Pulmonary artery endothelial cell (primary cell): ENCODE results near the gene TCF21. TPM values are rescaled to one million over a fixed set of nuclear protein-coding genes. Genes with fewer than 3 reads are reported as not detected.

Experiments used
- DNase-seq: peaks from one replicate; pipeline ENCODE4 v3.0.0-alpha.2; 2011; ENCODE audit warnings: low read depth, low spot score
- total RNA-seq: library from RNA; depleted of rRNA; stranded (reverse); fragments of >200 nt; gene quantifications from 2 replicates; pipeline ENCODE4 v1.2.3, GENCODE V29; 2014

The TCF21 gene
- total RNA-seq, 1 donor from 2014 or later, result not detected

- no peak for DNase-seq
These were observed 867 bp downstream of the TCF21 start for GRCh38 chr6:133889557-133890403.

GRCh38 chr6:133890711-133891148 lies 1.8 kb downstream of the TCF21 start:
- DNase-seq, result no peak

- DNase-seq, result no peak
These were observed 2.4 kb downstream of the TCF21 start for GRCh38 chr6:133891149-133891926.

GRCh38 chr6:133891927-133892812 lies 3.3 kb downstream of the TCF21 start:
- no peak for DNase-seq

GRCh38 chr6:133892813-133893691 lies 4.1 kb downstream of the TCF21 start:
- DNase-seq, result no peak

GRCh38 chr6:133893946-133894345 lies 5.0 kb downstream of the TCF21 start:
- DNase-seq, result no peak

- DNase-seq, result no peak
These were observed 5.5 kb downstream of the TCF21 start for GRCh38 chr6:133894369-133894768.

- DNase-seq, result no peak
These were observed 6.0 kb downstream of the TCF21 start for GRCh38 chr6:133894795-133895358.

- DNase-seq, result no peak
These were observed 6.8 kb downstream of the TCF21 start for GRCh38 chr6:133895573-133896343.

- DNase-seq, result no peak
These were observed 7.4 kb downstream of the TCF21 start for GRCh38 chr6:133896344-133896721.

- no peak for DNase-seq
These were observed 9.3 kb downstream of the TCF21 start for GRCh38 chr6:133898263-133898662.

- DNase-seq, result no peak
These were observed 10.6 kb downstream of the TCF21 start for GRCh38 chr6:133899556-133899955.

GRCh38 chr6:133903855-133904254 lies 14.9 kb downstream of the TCF21 start:
- DNase-seq, result no peak

- DNase-seq, result no peak
These were observed 17.1 kb downstream of the TCF21 start for GRCh38 chr6:133906050-133906449.

GRCh38 chr6:133916650-133917151 lies 27.8 kb downstream of the TCF21 start:
- peak; percentile 49 for DNase-seq

- no peak for DNase-seq
These were observed 28.9 kb downstream of the TCF21 start for GRCh38 chr6:133917781-133918180.

- DNase-seq, result no peak
These were observed 29.5 kb downstream of the TCF21 start for GRCh38 chr6:133918208-133918930.

- no peak for DNase-seq
These were observed 30.4 kb downstream of the TCF21 start for GRCh38 chr6:133919362-133919761.
